ENCODE data around the gene SLC9A2.

SLC9A2 gene

GRCh38 chr2:102660574-102660973, 41.2 kb downstream of the SLC9A2 start:
- H3K9me3 ChIP-seq (ENCODE audit: severe bottlenecking) = no peaks in the 10 kb centered on the region
- peaks cover 86% of the 10 kb centered on the region for H3K27me3 ChIP-seq (ENCODE audit: insufficient read depth, low read depth, severe bottlenecking)
- H3K27ac ChIP-seq = no peak overlapping the region
- DNase-seq = no peak
- H3K36me3 ChIP-seq = no peaks in the 10 kb centered on the region
- H3K4me3 ChIP-seq (ENCODE audit: low read depth, low read length) = no peak overlapping the region
- TF ChIP-seq CTCF (IDR thresholded peaks at IDR 0.05; ENCODE audit: low read depth, low read length) = no peak

GRCh38 chr2:102661846-102662245, 42.5 kb downstream of the SLC9A2 start:
- H3K27ac ChIP-seq = no peak overlapping the region

GRCh38 chr2:102662833-102663232, 43.5 kb downstream of the SLC9A2 start:
- H3K4me3 ChIP-seq (ENCODE audit: low read depth, low read length) = no peak overlapping the region
- no peaks in the 10 kb centered on the region for H3K36me3 ChIP-seq
- DNase-seq = no peak
- no peak for TF ChIP-seq CTCF (IDR thresholded peaks at IDR 0.05; ENCODE audit: low read depth, low read length)
- no peak overlapping the region for H3K27ac ChIP-seq
- no peaks in the 10 kb centered on the region for H3K9me3 ChIP-seq (ENCODE audit: severe bottlenecking)
- peaks cover 91% of the 10 kb centered on the region for H3K27me3 ChIP-seq (ENCODE audit: insufficient read depth, low read depth, severe bottlenecking)

More at GRCh38 chr2:102661846-102662245, 42.5 kb downstream of the SLC9A2 start:
- Histone ChIP-seq H3K36me3 (no peaks in the 10 kb centered on the region), H3K4me3 (ENCODE audit: low read depth, low read length) (no peak overlapping the region), H3K27me3 (ENCODE audit: insufficient read depth, low read depth, severe bottlenecking) (peaks cover 85% of the 10 kb centered on the region), H3K9me3 (ENCODE audit: severe bottlenecking) (no peaks in the 10 kb centered on the region)
- no peak for TF ChIP-seq CTCF (IDR thresholded peaks at IDR 0.05; ENCODE audit: low read depth, low read length)
- DNase-seq = no peak

GRCh38 chr2:102663381-102663780, 44.0 kb downstream of the SLC9A2 start:
- Histone ChIP-seq H3K27me3 (ENCODE audit: insufficient read depth, low read depth, severe bottlenecking) (peaks cover 91% of the 10 kb centered on the region), H3K4me3 (ENCODE audit: low read depth, low read length) (no peak overlapping the region), H3K9me3 (ENCODE audit: severe bottlenecking) (no peaks in the 10 kb centered on the region), H3K36me3 (no peaks in the 10 kb centered on the region), H3K27ac (no peak overlapping the region)
- DNase-seq = no peak
- TF ChIP-seq CTCF (IDR thresholded peaks at IDR 0.05; ENCODE audit: low read depth, low read length) = no peak

- Histone ChIP-seq H3K9me3 (ENCODE audit: severe bottlenecking) (no peaks in the 10 kb centered on the region), H3K27me3 (ENCODE audit: insufficient read depth, low read depth, severe bottlenecking) (peaks cover 90% of the 10 kb centered on the region), H3K4me3 (ENCODE audit: low read depth, low read length) (no peak overlapping the region), H3K36me3 (no peaks in the 10 kb centered on the region), H3K27ac (no peak overlapping the region)
- no peak for DNase-seq
- TF ChIP-seq CTCF (IDR thresholded peaks at IDR 0.05; ENCODE audit: low read depth, low read length) = no peak
These were observed 45.1 kb downstream of the SLC9A2 start for GRCh38 chr2:102664471-102664909.

GRCh38 chr2:102667072-102667471, 47.7 kb downstream of the SLC9A2 start:
- no peak for DNase-seq
- Histone ChIP-seq H3K9me3 (ENCODE audit: severe bottlenecking) (no peaks in the 10 kb centered on the region), H3K4me3 (ENCODE audit: low read depth, low read length) (no peak overlapping the region), H3K27me3 (ENCODE audit: insufficient read depth, low read depth, severe bottlenecking) (peaks cover 86% of the 10 kb centered on the region), H3K27ac (no peak overlapping the region), H3K36me3 (no peaks in the 10 kb centered on the region)
- TF ChIP-seq CTCF (IDR thresholded peaks at IDR 0.05; ENCODE audit: low read depth, low read length) = no peak

All from WERI-Rb-1 (cell line).